ENCODE measurements around the gene CYP2C8.

- no peak for TF ChIP-seq POU6F1 (CRISPR knock-in tag; IDR thresholded peaks at IDR 0.05; ENCODE audit: borderline replicate concordance, low read depth)
- TF ChIP-seq PPARA (CRISPR knock-in tag; IDR thresholded peaks at IDR 0.05; ENCODE audit: borderline replicate concordance), result no peak
- TF ChIP-seq ZNF70 (CRISPR knock-in tag; IDR thresholded peaks at IDR 0.05), result no peak
- TF ChIP-seq CSRNP3 (CRISPR knock-in tag; IDR thresholded peaks at IDR 0.05), result no peak
- no peak for TF ChIP-seq PATZ1 (CRISPR knock-in tag; IDR thresholded peaks at IDR 0.05; ENCODE audit: borderline replicate concordance)
- TF ChIP-seq ARNTL (CRISPR knock-in tag; IDR thresholded peaks at IDR 0.05; ENCODE audit: borderline replicate concordance, low read depth), result no peak
- TF ChIP-seq BACH2 (CRISPR knock-in tag; IDR thresholded peaks at IDR 0.05; ENCODE audit: borderline replicate concordance), result no peak
- TF ChIP-seq ZNF8 (CRISPR knock-in tag; IDR thresholded peaks at IDR 0.05), result no peak
- no peak for TF ChIP-seq ZNF565 (CRISPR knock-in tag; conservative IDR thresholded peaks at IDR 0.05; ENCODE audit: low read depth)
- no peak for TF ChIP-seq ZFP3 (CRISPR knock-in tag; IDR thresholded peaks at IDR 0.05)
- no peak for TF ChIP-seq TOX (CRISPR knock-in tag; IDR thresholded peaks at IDR 0.05; ENCODE audit: borderline replicate concordance)
These were observed 26.8 kb upstream of the CYP2C8 start for GRCh38 chr10:95096143-95096542.

Data from SK-N-SH treated with all-trans-retinoic acid at 6 μM for 48 hours (cell line).